H9 (cell line): ENCODE measurements around the gene SLAMF7. TPM values are rescaled to one million over a fixed set of nuclear protein-coding genes. Genes with fewer than 3 reads are reported as not detected.

Source experiments
- DNase-seq: peaks from one replicate; pipeline ENCODE4 v3.0.0-alpha.2; 2017
- H2AFZ ChIP-seq: one replicate; pipeline ENCODE4 v1.6.1; 2013; ENCODE audit warnings: mild to moderate bottlenecking, low read length, control low read depth, moderate library complexity
- H2AK5ac ChIP-seq: 2 replicates; pipeline ENCODE4 v1.6.1; 2013; ENCODE audit warnings: low read length, control low read depth, mixed read lengths; ENCODE audit not compliant: insufficient read length
- H2BK120ac ChIP-seq: one replicate; pipeline ENCODE4 v1.6.1; 2013; ENCODE audit warnings: low read depth, mild to moderate bottlenecking, low read length, control low read depth, inconsistent platforms; ENCODE audit not compliant: poor library complexity, severe bottlenecking
- H2BK12ac ChIP-seq: 2 replicates; pipeline ENCODE4 v1.6.1; 2013; ENCODE audit warnings: low read length, control low read depth, mixed read lengths, low read depth; ENCODE audit not compliant: insufficient read length
- H2BK15ac ChIP-seq: 2 replicates; pipeline ENCODE4 v1.6.1; 2013; ENCODE audit warnings: low read depth, low read length, control low read depth
- H2BK20ac ChIP-seq: one replicate; pipeline ENCODE4 v1.6.1; 2013; ENCODE audit warnings: low read depth, mild to moderate bottlenecking, low read length, control low read depth, inconsistent platforms; ENCODE audit not compliant: poor library complexity, severe bottlenecking
- H2BK5ac ChIP-seq: 2 replicates; pipeline ENCODE4 v1.6.1; 2013; ENCODE audit warnings: low read length, control low read depth, mixed read lengths; ENCODE audit not compliant: insufficient read length
- H3K14ac ChIP-seq: 2 replicates; pipeline ENCODE4 v1.6.1; 2013; ENCODE audit warnings: low read length, control low read depth; ENCODE audit not compliant: insufficient read depth
- H3K18ac ChIP-seq: 2 replicates; pipeline ENCODE4 v1.6.1; 2013; ENCODE audit warnings: low read depth, mild to moderate bottlenecking, mixed read lengths, low read length, control low read depth; ENCODE audit not compliant: insufficient read length
- H3K23ac ChIP-seq: 2 replicates; pipeline ENCODE4 v1.6.1; 2013; ENCODE audit warnings: low read length, control low read depth, mixed read lengths, low read depth; ENCODE audit not compliant: insufficient read length
- H3K23me2 ChIP-seq: 2 replicates; pipeline ENCODE4 v1.6.1; 2013; ENCODE audit warnings: low read depth, mild to moderate bottlenecking, mixed read lengths, low read length, control low read depth; ENCODE audit not compliant: insufficient read length, poor library complexity, severe bottlenecking
- H3K27ac ChIP-seq: 2 replicates; pipeline ENCODE4 v1.5.1; 2013; ENCODE audit warnings: low read length, control low read depth, mixed read lengths, low read depth; ENCODE audit not compliant: insufficient read length
- H3K27me3 ChIP-seq: 2 replicates; pipeline ENCODE4 v1.6.1; 2013; ENCODE audit warnings: low read length, control low read depth, inconsistent platforms; ENCODE audit not compliant: insufficient read depth
- H3K4ac ChIP-seq: 2 replicates; pipeline ENCODE4 v1.6.1; 2013; ENCODE audit warnings: low read depth, mild to moderate bottlenecking, control low read depth, inconsistent platforms, low read length, moderate library complexity
- H3K4me1 ChIP-seq: 2 replicates; pipeline ENCODE4 v1.6.1; 2013; ENCODE audit warnings: low read length, control low read depth, inconsistent platforms; ENCODE audit not compliant: insufficient read depth
- H3K4me2 ChIP-seq: 2 replicates; pipeline ENCODE4 v1.6.1; 2013; ENCODE audit warnings: low read length, control low read depth, mixed read lengths; ENCODE audit not compliant: insufficient read length, insufficient read depth
- H3K56ac ChIP-seq: 2 replicates; pipeline ENCODE4 v1.6.1; 2013; ENCODE audit warnings: low read depth, mild to moderate bottlenecking, mixed read lengths, low read length, control low read depth; ENCODE audit not compliant: insufficient read length
- H3K79me1 ChIP-seq: 2 replicates; pipeline ENCODE4 v1.6.1; 2013; ENCODE audit warnings: low read depth, mild to moderate bottlenecking, moderate library complexity, low read length, control low read depth, inconsistent platforms; ENCODE audit not compliant: insufficient read depth, poor library complexity, severe bottlenecking
- H3K79me2 ChIP-seq: 2 replicates; pipeline ENCODE4 v1.6.1; 2013; ENCODE audit warnings: low read length, control low read depth, inconsistent platforms; ENCODE audit not compliant: insufficient read depth
- H3K9ac ChIP-seq: 2 replicates; pipeline ENCODE4 v1.6.1; 2013; ENCODE audit warnings: low read length, control low read depth, mixed read lengths; ENCODE audit not compliant: insufficient read length; ENCODE audit errors: extremely low read depth
- H3K9me3 ChIP-seq: one replicate; pipeline ENCODE4 v1.6.1; 2013; ENCODE audit warnings: low read depth, low read length, inconsistent platforms; ENCODE audit not compliant: control insufficient read depth
- H3T11ph ChIP-seq: one replicate; pipeline ENCODE4 v1.6.1; 2013; ENCODE audit warnings: mild to moderate bottlenecking, low read length, control low read depth, inconsistent platforms
- H4K20me1 ChIP-seq: one replicate; pipeline ENCODE4 v1.6.1; 2013; ENCODE audit not compliant: control insufficient read depth, insufficient read length, insufficient read depth
- H4K5ac ChIP-seq: 2 replicates; pipeline ENCODE4 v1.6.1; 2013; ENCODE audit warnings: low read depth, mild to moderate bottlenecking, mixed read lengths, low read length, control low read depth; ENCODE audit not compliant: insufficient read length
- H4K8ac ChIP-seq: replicated peaks from 2 replicates; pipeline ENCODE4 v1.6.1; 2013; ENCODE audit warnings: low read length, control low read depth, mixed read lengths, low read depth; ENCODE audit not compliant: insufficient read length
- H4K91ac ChIP-seq: 2 replicates; pipeline ENCODE4 v1.6.1; 2013; ENCODE audit warnings: low read depth, mild to moderate bottlenecking, moderate library complexity, mixed read lengths, low read length, control low read depth; ENCODE audit not compliant: insufficient read length
- H3K27ac Mint-ChIP-seq, 3 experiments: 2 replicates in 2 of 3; 3 replicates in 1 of 3; pipeline ENCODE4 v1.8.0; 2020 to 2021; ENCODE audit warnings: mixed read lengths in 3 of 3, mild to moderate bottlenecking in 1 of 3, moderate library complexity in 1 of 3
- H3K27me3 Mint-ChIP-seq: 2 replicates; pipeline ENCODE4 v1.8.0; 2021; ENCODE audit warnings: low read depth, mild to moderate bottlenecking, moderate library complexity, mixed read lengths
- H3K36me3 Mint-ChIP-seq, 3 experiments: 2 replicates in 2 of 3; 3 replicates in 1 of 3; pipeline ENCODE4 v1.8.0; 2020 to 2021; ENCODE audit warnings: low read depth in 3 of 3, mixed read lengths in 3 of 3; ENCODE audit not compliant: insufficient read depth in 1 of 3
- H3K4me1 Mint-ChIP-seq, 2 experiments: 2 replicates each; pipeline ENCODE4 v1.8.0; 2020; ENCODE audit warnings: mixed read lengths in 2 of 2
- H3K4me3 Mint-ChIP-seq, 2 experiments: 2 replicates in 1 of 2; 3 replicates in 1 of 2; pipeline ENCODE4 v1.8.0; 2020 to 2021; ENCODE audit warnings: mild to moderate bottlenecking in 2 of 2, mixed read lengths in 2 of 2, moderate library complexity in 1 of 2
- H3K9me3 Mint-ChIP-seq, 2 experiments: 2 replicates in 1 of 2; 3 replicates in 1 of 2; pipeline ENCODE4 v1.8.0; 2020; ENCODE audit warnings: mild to moderate bottlenecking in 2 of 2, mixed read lengths in 2 of 2, moderate library complexity in 1 of 2
- CTCF ChIP-seq: fragments of 200-600 bp; sonication (generic); conservative IDR thresholded peaks from 3 replicates; pipeline ENCODE4 v1.8.0; 2021; ENCODE audit warnings: antibody characterized with exemption, mild to moderate bottlenecking
- WGBS: extraction: QIAGEN DNeasy Blood & Tissue Kit; methylation state at CpG from one replicate; pipeline ENCODE4 v1.1.7; 2013; ENCODE audit warnings: missing lambda C conversion rate, low lambda C conversion rate, mixed read lengths; ENCODE audit not compliant: insufficient read length; ENCODE audit errors: extremely low coverage; 5-methylcytosine and 5-hydroxymethylcytosine counted together
- total RNA-seq: library from RNA; stranded (reverse); gene quantifications from 2 replicates; pipeline ENCODE4 v1.2.1, GENCODE V29; 2021

Gene SLAMF7
- total RNA-seq, 1 experiment from 2014 or later, result not detected

GRCh38 chr1:160748181-160748877 is 9.3 kb downstream of the SLAMF7 start:
- H2BK12ac ChIP-seq, result no peak overlapping the region
- H3K4me2 ChIP-seq, result no peak overlapping the region
- no peak overlapping the region for H4K5ac ChIP-seq
- no peaks in the 10 kb centered on the region for H3K36me3 Mint-ChIP-seq
- no peak overlapping the region for H3K9ac ChIP-seq
- H3K27ac ChIP-seq, result no peak overlapping the region
- no peak overlapping the region for H3K4me3 Mint-ChIP-seq
- no peaks in the 10 kb centered on the region for H3K9me3 Mint-ChIP-seq
- H3K23me2 ChIP-seq, result no peaks in the 10 kb centered on the region
- no peaks in the 10 kb centered on the region for H3K27me3 Mint-ChIP-seq
- no peak overlapping the region for H2BK120ac ChIP-seq
- no peak overlapping the region for H3K14ac ChIP-seq
- H3K79me2 ChIP-seq, result no peaks in the 10 kb centered on the region
- H3K4ac ChIP-seq, result no peak overlapping the region
- no peaks in the 10 kb centered on the region for H3K79me1 ChIP-seq
- WGBS, result no CpG with 5 or more reads among the region's 10 CpGs
- H2BK5ac ChIP-seq, result no peak overlapping the region
- no peak overlapping the region for H3K23ac ChIP-seq
- H4K20me1 ChIP-seq, result no peaks in the 10 kb centered on the region
- no peak overlapping the region for H4K91ac ChIP-seq
- no peak overlapping the region for H2BK15ac ChIP-seq
- H3K18ac ChIP-seq, result no peak overlapping the region
- H2BK20ac ChIP-seq, result no peak overlapping the region
- no peak overlapping the region for H4K8ac ChIP-seq
- no peak for DNase-seq
- no peak overlapping the region for H3T11ph ChIP-seq
- H3K56ac ChIP-seq, result no peak overlapping the region
- no peaks in the 10 kb centered on the region for H3K9me3 ChIP-seq
- H2AFZ ChIP-seq, result no peak overlapping the region
- TF ChIP-seq CTCF, result peak; percentile 57
- H3K4me1 Mint-ChIP-seq, result peaks cover 20 to 26% of the 10 kb centered on the region in 2 experiments
- no peak overlapping the region for H2AK5ac ChIP-seq
- H3K4me1 ChIP-seq, result peaks cover 7% of the 10 kb centered on the region; the same call in 1 of the 2 replicates
- no peak overlapping the region; a peak in 1 of 7 replicates for H3K27ac Mint-ChIP-seq
- H3K27me3 ChIP-seq, result no peaks in the 10 kb centered on the region
